T-cell (primary cell): ENCODE measurements around the gene AGBL1. TPM values are rescaled to one million over a fixed set of nuclear protein-coding genes. Genes with fewer than 3 reads are reported as not detected.

ENCODE experiments used
- ATAC-seq, 4 experiments: fragments of 200-7000 bp in 3 of 4; fragments of 150-1000 bp in 1 of 4; cut with Tn5 transposase; replicated peaks in 1 of 4; 1 replicate in 3 of 4; 2 replicates in 1 of 4; pipeline ENCODE4 v1.10.0; 2021; ENCODE audit warnings: moderate library complexity in 3 of 4, mild to moderate bottlenecking in 2 of 4, moderate number of reproducible peaks in 1 of 4
- CTCF ChIA-PET, 2 donors: fragments of 300-600 bp; sonication (Branson Sonifier 250); formaldehyde crosslinking; loops; one replicate each; lab custom pipeline; 2022; ENCODE audit warnings: antibody characterized with exemption in 2 of 2; lab: Charles Lee
- POLR2A ChIA-PET, 2 donors: fragments of 300-600 bp; sonication (Branson Sonifier 250); formaldehyde crosslinking; loops; one replicate each; lab custom pipeline; 2022; ENCODE audit warnings: antibody characterized with exemption in 2 of 2; lab: Charles Lee
- DNase-seq, 35 experiments: peaks; one replicate each; pipeline versions ENCODE4 v3.0.0 to v3.0.0-alpha.2; 2013 to 2023
- H3K27ac ChIP-seq: one replicate; pipeline ENCODE4 v1.5.1; 2013; ENCODE audit warnings: low read length
- H3K27me3 ChIP-seq, 2 experiments: replicated peaks in 1 of 2; 1 replicate in 1 of 2; 2 replicates in 1 of 2; pipeline versions ENCODE4 v1.6.1 to v1.7.0; 2013; ENCODE audit warnings: low read length in 1 of 2, mixed read lengths in 1 of 2; ENCODE audit not compliant: control insufficient read depth in 2 of 2, insufficient read depth in 2 of 2; ENCODE audit errors: extremely low read depth in 1 of 2
- H3K36me3 ChIP-seq, 2 donors: 1 replicate in 1 of 2; 2 replicates in 1 of 2; pipeline versions ENCODE4 v1.6.1 to v1.7.0; 2013; ENCODE audit warnings: low read length in 1 of 2; ENCODE audit not compliant: control insufficient read depth in 2 of 2, insufficient read depth in 1 of 2; ENCODE audit errors: extremely low read depth in 1 of 2
- H3K4me1 ChIP-seq, 2 experiments: 1 replicate in 1 of 2; 2 replicates in 1 of 2; pipeline versions ENCODE4 v1.6.1 to v1.7.0; 2013; ENCODE audit warnings: low read length in 2 of 2, mixed read lengths in 1 of 2; ENCODE audit not compliant: insufficient read depth in 2 of 2, control insufficient read depth in 1 of 2; ENCODE audit errors: extremely low read depth in 1 of 2
- H3K4me3 ChIP-seq, 2 donors: 1 replicate in 1 of 2; 2 replicates in 1 of 2; pipeline versions ENCODE4 v1.5.1 to v1.7.0; 2013; ENCODE audit warnings: mild to moderate bottlenecking in 2 of 2, low read length in 1 of 2, moderate library complexity in 1 of 2; ENCODE audit not compliant: control insufficient read depth in 1 of 2; ENCODE audit errors: extremely low read depth in 1 of 2
- H3K9me3 ChIP-seq: 2 replicates; pipeline ENCODE4 v1.7.0; 2013
- H3K27ac Mint-ChIP-seq, 2 donors: one replicate each; pipeline ENCODE4 v1.8.0; 2020 to 2021; ENCODE audit warnings: mild to moderate bottlenecking in 2 of 2, mixed read lengths in 2 of 2
- H3K27me3 Mint-ChIP-seq, 2 donors: one replicate each; pipeline ENCODE4 v1.8.0; 2021 to 2022; ENCODE audit warnings: mixed read lengths in 2 of 2
- H3K36me3 Mint-ChIP-seq: one replicate; pipeline ENCODE4 v1.8.0; 2021; ENCODE audit warnings: mixed read lengths
- H3K4me1 Mint-ChIP-seq, 3 donors: one replicate each; pipeline ENCODE4 v1.8.0; 2020 to 2022; ENCODE audit warnings: mixed read lengths in 3 of 3, mild to moderate bottlenecking in 1 of 3
- H3K4me3 Mint-ChIP-seq, 3 donors: one replicate each; pipeline ENCODE4 v1.8.0; 2020 to 2022; ENCODE audit warnings: mild to moderate bottlenecking in 3 of 3, mixed read lengths in 3 of 3, moderate library complexity in 3 of 3
- H3K9me3 Mint-ChIP-seq, 3 donors: one replicate each; pipeline ENCODE4 v1.8.0; 2020 to 2022; ENCODE audit warnings: mixed read lengths in 3 of 3
- WGBS: methylation state at CpG from one replicate; pipeline ENCODE4 v1.1.5; 2013; ENCODE audit warnings: missing lambda C conversion rate; ENCODE audit not compliant: insufficient coverage; 5-methylcytosine and 5-hydroxymethylcytosine counted together
- total RNA-seq, 35 experiments: library from RNA in 6 of 35; stranded (reverse) in 6 of 35; fragments of 120-200 nt in 1 of 35; gene quantifications; one replicate each; pipeline versions ENCODE4 v1.2.1 to v1.2.4 and lab custom pipeline; 2013 to 2026

AGBL1 gene
- total RNA-seq, 5 donors from 2014 or later (not counting 1 experiment from before 2014, with no cell fraction given) = not detected

DNA sequence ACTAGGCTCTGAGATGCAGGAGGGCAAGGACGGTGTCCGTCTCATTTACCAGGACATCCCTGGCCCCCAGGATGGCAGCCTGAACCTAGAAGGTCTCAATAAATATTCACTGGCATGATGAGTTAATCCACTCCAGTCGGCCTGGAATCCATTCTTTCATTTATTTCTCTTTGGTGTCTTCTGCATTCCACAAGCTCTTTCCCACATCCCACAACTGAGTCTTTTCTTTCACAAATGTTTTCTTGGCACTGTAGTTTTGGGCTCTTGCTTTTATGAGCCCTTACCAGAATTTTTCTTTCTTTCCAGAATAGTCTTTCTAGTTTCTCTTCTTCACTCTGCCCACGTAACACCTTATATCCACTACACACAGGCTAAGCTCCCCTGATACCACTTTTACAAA is 778.0 kb downstream of the AGBL1 start:
- WGBS = 77% methylated on average over 3 of the region's 4 CpGs
- no peaks in the 10 kb centered on the region for H3K4me1 ChIP-seq
- no peak overlapping the region for H3K27ac ChIP-seq
- Mint-ChIP-seq H3K27me3 (peaks cover 2 to 10% of the 10 kb centered on the region in 2 donors), H3K36me3 (no peaks in the 10 kb centered on the region), H3K27ac (no peak overlapping the region), H3K4me3 (no peak overlapping the region), H3K4me1 (no peaks in the 10 kb centered on the region), H3K9me3 (peaks cover 0 to 4% (median 0%) of the 10 kb centered on the region in 3 donors)
- no peak for DNase-seq
- POLR2A ChIA-PET = interaction anchor here in 1 of 2 donors (0.5 kb wide), 1 partner anchor 1116 kb away, joined by 4 read pairs; no protein-coding TSS in a partner anchor
- H3K9me3 ChIP-seq = no peaks in the 10 kb centered on the region
- H3K4me3 ChIP-seq = no peak overlapping the region
- CTCF ChIA-PET = no interaction called here
- ATAC-seq = no peak
- H3K36me3 ChIP-seq = no peaks in the 10 kb centered on the region
- H3K27me3 ChIP-seq = no peaks in the 10 kb centered on the region

DNA sequence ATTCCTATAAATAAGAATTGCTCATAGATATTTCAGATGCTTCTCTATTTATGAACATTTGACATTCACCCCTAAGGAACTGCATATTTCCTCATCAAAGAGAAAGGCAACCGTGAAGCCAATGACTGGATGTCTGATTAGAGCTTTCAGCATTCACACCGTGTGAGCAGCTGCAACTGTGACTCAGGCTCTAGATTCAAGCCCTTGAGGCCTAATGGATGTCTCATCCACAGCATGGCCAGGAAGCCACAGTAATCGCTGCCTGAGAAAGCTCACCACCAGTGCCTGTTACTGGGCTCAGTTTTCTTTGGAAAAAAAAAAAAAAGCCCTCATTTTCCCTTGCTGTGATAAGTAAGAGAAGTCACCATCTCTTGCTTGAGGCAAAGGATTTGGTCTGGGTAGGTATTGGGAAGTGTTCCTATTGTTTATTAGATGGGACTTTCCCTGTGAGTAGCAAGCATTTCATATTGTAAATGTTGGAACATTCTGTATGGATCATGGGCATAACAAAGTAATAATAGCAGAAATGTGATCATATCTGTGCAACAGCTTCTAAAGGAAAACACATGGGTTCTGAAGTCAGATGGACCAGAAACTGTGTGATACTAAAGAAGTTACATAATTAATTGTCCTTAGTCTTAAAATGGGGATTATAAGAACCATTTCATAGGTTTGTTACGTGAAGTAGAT is 783.7 kb downstream of the AGBL1 start:
- H3K27me3 Mint-ChIP-seq = peaks cover 2 to 13% of the 10 kb centered on the region in 2 donors
- no peaks in the 10 kb centered on the region for H3K4me1 ChIP-seq
- H3K27ac Mint-ChIP-seq = no peak overlapping the region
- peaks cover 0 to 3% (median 0%) of the 10 kb centered on the region in 3 donors for H3K9me3 Mint-ChIP-seq
- H3K36me3 Mint-ChIP-seq = no peaks in the 10 kb centered on the region
- H3K36me3 ChIP-seq = no peaks in the 10 kb centered on the region
- H3K27ac ChIP-seq = no peak overlapping the region
- no peak overlapping the region for H3K4me3 ChIP-seq
- ATAC-seq = no peak
- CTCF ChIA-PET = no interaction called here
- H3K9me3 ChIP-seq = no peaks in the 10 kb centered on the region
- no peaks in the 10 kb centered on the region for H3K27me3 ChIP-seq
- WGBS = 86% methylated on average over 3 of the region's 4 CpGs
- H3K4me1 Mint-ChIP-seq = no peaks in the 10 kb centered on the region
- DNase-seq = no peak
- H3K4me3 Mint-ChIP-seq = no peak overlapping the region
- POLR2A ChIA-PET = no interaction called here

DNA sequence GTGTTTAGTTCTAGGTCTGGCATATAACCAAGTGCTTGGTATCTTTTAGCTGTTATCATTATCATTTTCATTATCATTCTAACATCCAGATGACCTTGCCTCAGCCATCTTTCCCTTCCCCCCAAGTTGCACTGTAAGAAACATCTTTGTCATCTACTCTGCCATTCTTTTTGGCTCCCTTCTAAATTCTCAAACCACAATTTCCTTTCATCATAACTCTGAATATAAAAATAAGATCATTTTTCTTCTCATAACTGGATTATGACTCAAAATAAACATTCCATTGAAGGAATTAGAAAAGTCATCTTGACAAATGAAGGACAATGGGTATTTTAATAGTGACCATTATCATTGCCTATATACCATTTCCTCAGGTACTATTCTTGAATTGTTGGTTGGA is 786.2 kb downstream of the AGBL1 start:
- ATAC-seq (no peak), DNase-seq (no peak)
- Mint-ChIP-seq H3K27ac (no peak overlapping the region), H3K4me1 (no peaks in the 10 kb centered on the region), H3K27me3 (peaks cover 6 to 10% of the 10 kb centered on the region in 2 donors), H3K4me3 (no peak overlapping the region), H3K36me3 (no peaks in the 10 kb centered on the region), H3K9me3 (peaks cover 0 to 3% (median 0%) of the 10 kb centered on the region in 3 donors)
- Histone ChIP-seq H3K4me3 (no peak overlapping the region), H3K27ac (no peak overlapping the region), H3K27me3 (no peaks in the 10 kb centered on the region), H3K36me3 (no peaks in the 10 kb centered on the region), H3K9me3 (no peaks in the 10 kb centered on the region), H3K4me1 (no peaks in the 10 kb centered on the region)
- ChIA-PET CTCF (no interaction called here), POLR2A (no interaction called here)

DNA sequence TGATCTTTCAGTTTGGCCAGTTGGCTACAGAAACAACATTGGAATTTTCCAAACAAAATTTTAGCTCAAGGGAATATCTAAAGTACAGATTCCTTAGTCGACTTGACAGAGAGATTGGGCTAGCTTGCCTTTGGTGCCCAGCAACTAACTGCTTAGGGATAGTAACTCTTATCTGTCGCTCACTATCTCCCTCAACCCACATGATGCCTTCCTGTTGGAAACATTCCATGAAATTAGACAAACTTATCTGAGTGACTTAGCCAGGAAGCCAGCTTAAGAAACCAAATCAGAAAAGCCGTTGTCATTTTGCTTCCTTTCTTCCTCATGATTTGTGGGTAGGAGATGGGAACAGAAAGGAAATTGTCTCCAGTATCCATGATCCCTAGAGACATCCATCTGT is 791.2 kb downstream of the AGBL1 start:
- H3K27me3 Mint-ChIP-seq = peaks cover 4 to 6% of the 10 kb centered on the region in 2 donors
- CTCF ChIA-PET = no interaction called here
- H3K4me3 Mint-ChIP-seq = no peak overlapping the region
- H3K9me3 Mint-ChIP-seq = peaks cover 0 to 7% (median 0%) of the 10 kb centered on the region in 3 donors
- Histone ChIP-seq H3K27ac (no peak overlapping the region), H3K4me1 (no peaks in the 10 kb centered on the region), H3K36me3 (no peaks in the 10 kb centered on the region), H3K27me3 (no peaks in the 10 kb centered on the region), H3K9me3 (no peaks in the 10 kb centered on the region), H3K4me3 (no peak overlapping the region)
- H3K36me3 Mint-ChIP-seq = no peaks in the 10 kb centered on the region
- H3K4me1 Mint-ChIP-seq = no peaks in the 10 kb centered on the region
- WGBS = no CpG with 5 or more reads among the region's 3 CpGs
- ATAC-seq (no peak), DNase-seq (no peak)
- H3K27ac Mint-ChIP-seq = no peak overlapping the region
- POLR2A ChIA-PET = no interaction called here

DNA sequence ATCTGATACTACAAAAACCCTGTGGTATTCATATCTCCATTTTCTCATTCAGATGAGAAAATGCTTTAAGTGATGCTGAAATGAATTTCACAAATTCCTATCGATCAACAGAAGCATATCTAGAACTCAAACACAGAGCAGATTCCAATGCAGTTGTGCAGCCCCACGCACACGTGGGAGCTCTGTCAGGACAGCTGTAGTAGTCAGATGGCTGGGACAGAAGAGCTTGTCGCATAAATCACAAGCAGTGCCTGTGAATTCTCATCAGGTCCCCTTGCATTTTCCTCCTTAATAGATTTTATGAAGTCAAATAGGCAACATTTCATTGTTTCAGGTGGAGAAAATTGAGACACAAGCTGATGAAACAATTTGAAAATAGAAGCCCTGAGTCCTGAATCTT is 792.3 kb downstream of the AGBL1 start:
- POLR2A ChIA-PET = no interaction called here
- Mint-ChIP-seq H3K27me3 (peaks cover 1 to 4% of the 10 kb centered on the region in 2 donors), H3K27ac (no peak overlapping the region), H3K9me3 (peaks cover 0 to 4% (median 0%) of the 10 kb centered on the region in 3 donors), H3K36me3 (no peaks in the 10 kb centered on the region), H3K4me1 (no peaks in the 10 kb centered on the region), H3K4me3 (no peak overlapping the region)
- Histone ChIP-seq H3K9me3 (no peaks in the 10 kb centered on the region), H3K27me3 (no peaks in the 10 kb centered on the region), H3K4me1 (no peaks in the 10 kb centered on the region), H3K36me3 (no peaks in the 10 kb centered on the region), H3K4me3 (no peak overlapping the region), H3K27ac (no peak overlapping the region)
- CTCF ChIA-PET = no interaction called here
- 83% methylated on average over 2 of the region's 4 CpGs for WGBS
- ATAC-seq (no peak), DNase-seq (no peak)

DNA sequence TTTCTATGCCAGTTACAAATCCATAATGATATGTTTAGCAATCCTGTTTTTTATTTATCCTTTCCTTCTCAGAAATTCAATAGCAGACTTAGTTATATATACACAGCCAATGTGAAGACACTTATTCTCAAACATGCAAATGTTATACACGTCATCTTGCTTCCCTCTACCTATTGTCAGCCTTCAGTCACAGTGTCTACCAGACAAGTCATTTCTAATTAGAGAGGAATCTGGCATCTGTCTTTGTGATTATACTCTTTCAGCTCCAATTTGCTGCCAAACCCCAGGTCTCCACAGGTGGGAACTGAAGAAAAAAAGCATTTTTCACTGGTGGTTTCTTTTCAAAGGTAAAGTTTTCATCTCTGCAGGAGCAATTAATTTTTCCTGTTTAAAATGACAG is 793.1 kb downstream of the AGBL1 start:
- Mint-ChIP-seq H3K27me3 (peaks cover 0 to 4% of the 10 kb centered on the region in 2 donors), H3K4me1 (no peaks in the 10 kb centered on the region), H3K4me3 (no peak overlapping the region), H3K36me3 (no peaks in the 10 kb centered on the region), H3K9me3 (peaks cover 0 to 4% (median 0%) of the 10 kb centered on the region in 3 donors), H3K27ac (no peak overlapping the region)
- ChIA-PET POLR2A (no interaction called here), CTCF (no interaction called here)
- ATAC-seq (no peak), DNase-seq (no peak)
- WGBS = no CpG with 5 or more reads among the region's 1 CpG
- H3K27ac ChIP-seq = no peak overlapping the region
- no peaks in the 10 kb centered on the region for H3K36me3 ChIP-seq
- no peak overlapping the region for H3K4me3 ChIP-seq
- H3K27me3 ChIP-seq = no peaks in the 10 kb centered on the region
- no peaks in the 10 kb centered on the region for H3K4me1 ChIP-seq
- H3K9me3 ChIP-seq = no peaks in the 10 kb centered on the region
